ENCODE data around the gene CD1E.
"Not testable (repeated sequence)": the region's sequence is repeated elsewhere in the genome, so short reads cannot be mapped to it uniquely, and the experiment has no call there.

- TF ChIP-seq RFX5 (IDR thresholded peaks at IDR 0.05; ENCODE audit: borderline replicate concordance, low read depth, low read length); CTCF (IDR thresholded peaks at IDR 0.05; ENCODE audit: control extremely low read depth in 1 of 3, insufficient read depth in 1 of 3, low read depth in 1 of 3, low read length in 3 of 3); TCF12 (IDR thresholded peaks at IDR 0.05; ENCODE audit: low read depth, low read length); RAD21 (IDR thresholded peaks at IDR 0.05 in 1 of 2, conservative IDR thresholded peaks at IDR 0.05 in 1 of 2; ENCODE audit: low read depth in 2 of 2, low read length in 2 of 2); CEBPB (IDR thresholded peaks at IDR 0.05; ENCODE audit: low read depth, low read length); TAF1 (IDR thresholded peaks at IDR 0.05; ENCODE audit: low read depth, low read length); EZH2 (IDR thresholded peaks at IDR 0.05; ENCODE audit: low read depth, low read length, severe bottlenecking): not testable (repeated sequence)
These were observed 17.3 kb upstream of the CD1E start for GRCh38 chr1:158336413-158336812.

Measured in H1 (cell line).